Skeletal muscle satellite cell (primary cell): ENCODE data around the gene COBL.

ENCODE experiments used
- H3K27me3 ChIP-seq: 2 replicates; pipeline ENCODE4 v1.7.0; 2013; ENCODE audit warnings: low read length; ENCODE audit not compliant: control insufficient read depth, insufficient read depth
- H3K36me3 ChIP-seq: 2 replicates; pipeline ENCODE4 v1.7.0; 2013; ENCODE audit warnings: mild to moderate bottlenecking, control low read depth, low read length; ENCODE audit not compliant: insufficient read depth
- H3K4me1 ChIP-seq: 2 replicates; pipeline ENCODE4 v1.7.0; 2013; ENCODE audit warnings: low read length; ENCODE audit not compliant: control insufficient read depth, insufficient read depth
- H3K4me2 ChIP-seq: 2 replicates; pipeline ENCODE4 v1.7.0; 2013; ENCODE audit warnings: mild to moderate bottlenecking, low read length
- H3K4me3 ChIP-seq: 2 replicates; pipeline ENCODE4 v1.7.0; 2013; ENCODE audit warnings: low read length
- H3K9ac ChIP-seq: 2 replicates; pipeline ENCODE4 v1.7.0; 2013; ENCODE audit warnings: mild to moderate bottlenecking, low read depth, low read length, moderate library complexity
- H3K9me3 ChIP-seq: replicated peaks from 2 replicates; pipeline ENCODE4 v1.7.0; 2013; ENCODE audit warnings: mild to moderate bottlenecking, control low read depth, low read length

The COBL gene

DNA sequence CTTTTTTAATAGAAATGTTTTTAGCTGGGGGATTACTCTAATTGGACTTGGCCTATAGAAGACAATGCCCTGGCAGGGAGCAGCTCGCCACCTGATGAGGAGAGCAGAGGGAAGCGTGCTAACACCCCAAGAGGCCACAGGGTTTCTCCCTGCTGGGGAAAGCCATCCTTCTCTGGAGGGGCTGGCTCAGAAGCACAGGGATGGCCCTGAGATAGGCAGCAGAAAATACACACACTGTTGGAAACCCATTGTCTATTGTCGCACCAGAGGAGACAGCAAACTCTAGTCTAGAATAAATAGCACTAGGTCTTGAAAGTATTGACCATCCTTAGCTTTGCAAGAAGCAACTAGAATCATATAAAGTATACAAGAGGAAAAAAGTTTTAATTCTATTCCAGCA lies 5.4 kb downstream of the COBL start:
- Histone ChIP-seq H3K9me3 (no peaks in the 10 kb centered on the region), H3K36me3 (no peaks in the 10 kb centered on the region), H3K9ac (no peak overlapping the region), H3K27me3 (peaks cover 40% of the 10 kb centered on the region), H3K4me3 (no peak overlapping the region), H3K4me1 (peaks cover 10% of the 10 kb centered on the region), H3K4me2 (no peak overlapping the region)

DNA sequence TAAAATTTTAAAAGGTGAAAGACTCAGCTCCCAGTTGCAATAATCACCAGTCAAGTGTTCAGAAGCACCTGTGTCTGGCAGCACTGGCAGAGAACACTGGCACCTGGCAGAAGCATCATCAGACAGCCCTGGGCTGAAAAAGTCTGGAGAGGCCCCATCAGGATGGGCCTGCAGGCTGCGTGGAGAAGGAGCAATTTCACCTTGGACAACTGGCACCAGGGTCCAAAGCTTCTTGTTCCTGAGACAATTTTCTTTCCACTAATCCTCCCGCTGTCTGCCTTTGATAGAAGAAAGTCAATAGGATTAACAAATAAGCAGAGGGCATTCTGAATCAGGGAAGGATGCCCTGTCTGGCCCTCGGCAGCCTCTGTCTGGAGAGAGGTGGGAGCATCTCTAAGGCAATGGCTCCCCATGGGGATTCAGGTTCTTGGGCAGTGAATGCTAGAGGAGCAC lies 6.5 kb downstream of the COBL start:
- Histone ChIP-seq H3K9ac (no peak overlapping the region), H3K4me1 (no peaks in the 10 kb centered on the region), H3K4me2 (no peak overlapping the region), H3K9me3 (no peaks in the 10 kb centered on the region), H3K36me3 (no peaks in the 10 kb centered on the region), H3K4me3 (no peak overlapping the region), H3K27me3 (peaks cover 30% of the 10 kb centered on the region)

DNA sequence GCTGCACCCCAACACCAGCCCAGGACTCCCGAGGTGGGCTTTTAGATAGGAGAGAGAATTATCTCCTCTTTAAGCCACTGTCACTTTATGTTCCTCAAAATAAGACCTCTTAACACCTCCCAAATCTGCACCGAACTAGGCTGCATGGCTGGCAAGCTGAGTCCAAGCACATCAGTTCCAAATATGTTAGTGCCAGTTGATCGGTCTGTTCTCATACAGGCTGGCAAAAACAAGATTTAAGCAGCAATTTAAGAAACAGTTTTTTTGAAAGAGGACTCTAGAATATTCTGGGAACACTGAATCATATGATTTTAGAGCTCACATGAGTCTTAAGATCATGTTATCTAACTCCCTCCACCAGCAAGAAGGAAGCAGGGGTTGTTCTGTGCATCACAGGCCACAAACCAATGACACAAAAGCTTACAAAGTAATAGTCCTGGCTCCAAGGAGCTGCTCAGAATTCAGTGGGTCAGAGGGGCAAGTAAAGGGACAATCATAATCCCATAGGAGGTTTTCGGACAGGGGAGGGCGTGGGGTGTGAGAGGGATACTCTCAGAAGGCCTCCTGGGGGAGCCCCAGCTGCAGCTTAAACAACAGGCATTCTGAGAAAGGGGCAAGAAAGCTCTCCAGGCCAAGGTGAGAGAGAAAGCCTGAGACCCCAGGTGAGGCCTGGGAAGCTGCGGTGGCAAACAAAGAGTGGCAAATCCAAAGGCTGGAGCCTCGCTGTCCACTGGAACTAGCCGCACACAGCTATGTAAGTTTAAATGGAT lies 7.1 kb downstream of the COBL start:
- peaks cover 24% of the 10 kb centered on the region for H3K27me3 ChIP-seq
- H3K4me1 ChIP-seq, result no peaks in the 10 kb centered on the region
- H3K36me3 ChIP-seq, result no peaks in the 10 kb centered on the region
- H3K9me3 ChIP-seq, result no peaks in the 10 kb centered on the region
- no peak overlapping the region for H3K4me3 ChIP-seq
- no peak overlapping the region for H3K9ac ChIP-seq
- H3K4me2 ChIP-seq, result no peak overlapping the region

DNA sequence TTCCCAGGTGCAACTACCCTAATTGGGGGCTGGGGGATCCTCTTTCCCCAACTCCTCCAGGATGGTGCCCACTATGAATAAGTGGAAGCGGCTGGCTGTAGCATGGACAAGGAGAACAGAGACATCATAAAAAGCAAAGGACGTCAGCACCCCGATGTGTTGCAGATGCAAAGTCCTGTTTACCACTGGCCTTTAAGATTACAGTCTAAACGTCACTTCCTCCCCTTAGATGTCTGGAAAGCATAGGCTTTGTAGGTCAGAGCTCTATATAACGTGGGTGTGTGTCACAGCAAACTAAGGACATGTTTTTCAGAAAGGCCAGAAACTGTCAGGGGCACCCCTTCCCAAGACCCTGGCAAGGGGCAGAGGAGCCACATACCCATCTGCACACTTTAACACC lies 7.9 kb downstream of the COBL start:
- Histone ChIP-seq H3K9me3 (no peaks in the 10 kb centered on the region), H3K27me3 (peaks cover 17% of the 10 kb centered on the region), H3K9ac (no peak overlapping the region)

DNA sequence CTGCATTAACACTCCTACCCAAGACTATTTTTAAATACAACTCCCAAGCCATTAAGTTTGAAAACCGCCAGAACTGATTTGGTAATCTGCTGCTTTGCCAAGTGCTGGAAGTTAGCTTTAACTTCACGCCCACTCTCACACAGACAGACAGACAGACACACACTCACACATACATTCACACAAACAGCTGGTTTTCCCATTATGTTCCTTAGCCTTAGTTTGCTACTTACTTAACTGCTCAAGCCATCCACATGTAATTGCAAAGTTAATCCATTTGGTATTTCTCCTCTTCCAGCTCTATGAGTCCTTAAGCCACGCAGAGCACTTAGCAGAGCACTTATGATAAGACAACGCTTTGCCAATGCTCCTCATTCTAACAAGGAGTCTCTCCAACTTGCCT lies 8.3 kb downstream of the COBL start:
- Histone ChIP-seq H3K4me3 (no peak overlapping the region), H3K9ac (no peak overlapping the region), H3K4me2 (no peak overlapping the region), H3K9me3 (no peaks in the 10 kb centered on the region), H3K27me3 (peaks cover 13% of the 10 kb centered on the region), H3K36me3 (no peaks in the 10 kb centered on the region), H3K4me1 (no peaks in the 10 kb centered on the region)

More for the DNA sequence above, 7.9 kb downstream of the COBL start:
- Histone ChIP-seq H3K36me3 (no peaks in the 10 kb centered on the region), H3K4me1 (no peaks in the 10 kb centered on the region), H3K4me3 (no peak overlapping the region), H3K4me2 (no peak overlapping the region)

- Histone ChIP-seq H3K9ac (no peak overlapping the region), H3K27me3 (peaks cover 13% of the 10 kb centered on the region), H3K36me3 (no peaks in the 10 kb centered on the region), H3K4me2 (no peak overlapping the region), H3K9me3 (no peaks in the 10 kb centered on the region), H3K4me3 (no peak overlapping the region), H3K4me1 (no peaks in the 10 kb centered on the region)
Measured at GRCh38 chr7:51307651-51308210, 8.9 kb downstream of the COBL start.

- Histone ChIP-seq H3K27me3 (peaks cover 11% of the 10 kb centered on the region), H3K4me1 (no peaks in the 10 kb centered on the region), H3K4me3 (no peak overlapping the region), H3K36me3 (no peaks in the 10 kb centered on the region), H3K9ac (no peak overlapping the region), H3K4me2 (no peak overlapping the region), H3K9me3 (no peaks in the 10 kb centered on the region)
Measured at GRCh38 chr7:51306761-51307160, 9.8 kb downstream of the COBL start.

- H3K4me1 ChIP-seq, result no peaks in the 10 kb centered on the region
- no peak overlapping the region for H3K4me2 ChIP-seq
- peaks cover 11% of the 10 kb centered on the region for H3K27me3 ChIP-seq
- no peaks in the 10 kb centered on the region for H3K9me3 ChIP-seq
- no peaks in the 10 kb centered on the region for H3K36me3 ChIP-seq
- H3K9ac ChIP-seq, result no peak overlapping the region
- no peak overlapping the region for H3K4me3 ChIP-seq
Measured at GRCh38 chr7:51304729-51305128, 11.9 kb downstream of the COBL start.

- Histone ChIP-seq H3K4me1 (no peaks in the 10 kb centered on the region), H3K9me3 (no peaks in the 10 kb centered on the region)
Measured at GRCh38 chr7:51303142-51303525, 13.5 kb downstream of the COBL start.

GRCh38 chr7:51301806-51302205 lies 14.8 kb downstream of the COBL start:
- Histone ChIP-seq H3K4me2 (no peak overlapping the region), H3K4me3 (no peak overlapping the region), H3K9ac (no peak overlapping the region), H3K4me1 (no peaks in the 10 kb centered on the region), H3K9me3 (no peaks in the 10 kb centered on the region), H3K27me3 (no peaks in the 10 kb centered on the region), H3K36me3 (no peaks in the 10 kb centered on the region)

More at GRCh38 chr7:51303142-51303525, 13.5 kb downstream of the COBL start:
- H3K4me2 ChIP-seq, result no peak overlapping the region
- no peak overlapping the region for H3K4me3 ChIP-seq
- peaks cover 4% of the 10 kb centered on the region for H3K27me3 ChIP-seq
- H3K36me3 ChIP-seq, result no peaks in the 10 kb centered on the region
- H3K9ac ChIP-seq, result no peak overlapping the region

DNA sequence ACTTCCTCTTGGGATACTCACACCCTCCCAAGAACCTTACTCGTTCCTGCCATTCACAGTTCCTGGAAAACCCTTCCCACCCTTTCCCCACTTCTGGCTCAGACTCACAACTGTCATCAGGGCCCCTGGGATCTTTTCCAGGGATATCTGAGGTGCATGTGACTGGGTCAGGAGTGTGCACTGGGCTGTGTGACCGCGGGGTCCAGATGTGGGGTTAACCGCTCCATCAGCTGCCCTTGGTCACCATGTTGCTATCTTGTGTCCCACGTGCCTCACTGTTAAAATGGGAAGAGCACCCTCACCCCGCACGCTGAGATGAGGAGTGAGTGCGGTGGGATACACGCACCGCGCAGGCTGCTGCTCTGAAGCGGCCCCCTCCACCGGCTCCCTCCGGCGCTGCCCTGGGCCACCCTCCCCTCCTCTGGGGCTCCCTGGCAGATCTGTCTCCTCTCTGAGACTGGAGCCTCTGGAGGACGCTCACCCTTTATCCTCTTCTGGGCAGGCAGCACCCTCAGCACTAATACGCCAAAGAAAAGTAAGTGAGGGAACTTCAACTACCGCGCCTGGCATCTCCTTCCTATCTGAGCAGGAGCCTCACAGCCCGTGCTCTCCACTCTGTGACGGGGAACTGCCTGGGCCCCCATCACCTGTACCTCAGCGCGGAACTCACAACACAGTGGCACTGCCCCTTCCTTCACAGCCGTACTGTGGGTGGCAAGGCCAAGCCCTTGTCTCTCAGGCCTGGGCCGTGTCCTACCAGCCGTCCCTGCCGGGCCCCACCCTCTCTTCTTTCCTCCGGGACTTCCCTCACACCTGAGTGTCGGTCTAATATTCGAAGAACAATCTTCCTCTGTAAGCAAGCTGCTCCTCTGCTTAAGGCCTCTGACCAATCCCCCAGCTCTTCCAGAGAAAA lies 15.6 kb downstream of the COBL start:
- Histone ChIP-seq H3K9ac (no peak overlapping the region), H3K27me3 (no peaks in the 10 kb centered on the region), H3K36me3 (no peaks in the 10 kb centered on the region), H3K9me3 (no peaks in the 10 kb centered on the region), H3K4me3 (no peak overlapping the region), H3K4me2 (no peak overlapping the region), H3K4me1 (no peaks in the 10 kb centered on the region)
